GM21529 (cell line): Measurements from ENCODE around the gene CD300A.

Experiments used
- ATAC-seq: cut with Tn5 transposase; IDR thresholded peaks from one replicate; pipeline ENCODE4 v1.9.1; 2021; ENCODE audit not compliant: unreplicated experiment

CD300A gene

GRCh38 chr17:74454197-74455024 lies 12.0 kb upstream of the CD300A start:
- ATAC-seq, result peak; percentile 89

DNA sequence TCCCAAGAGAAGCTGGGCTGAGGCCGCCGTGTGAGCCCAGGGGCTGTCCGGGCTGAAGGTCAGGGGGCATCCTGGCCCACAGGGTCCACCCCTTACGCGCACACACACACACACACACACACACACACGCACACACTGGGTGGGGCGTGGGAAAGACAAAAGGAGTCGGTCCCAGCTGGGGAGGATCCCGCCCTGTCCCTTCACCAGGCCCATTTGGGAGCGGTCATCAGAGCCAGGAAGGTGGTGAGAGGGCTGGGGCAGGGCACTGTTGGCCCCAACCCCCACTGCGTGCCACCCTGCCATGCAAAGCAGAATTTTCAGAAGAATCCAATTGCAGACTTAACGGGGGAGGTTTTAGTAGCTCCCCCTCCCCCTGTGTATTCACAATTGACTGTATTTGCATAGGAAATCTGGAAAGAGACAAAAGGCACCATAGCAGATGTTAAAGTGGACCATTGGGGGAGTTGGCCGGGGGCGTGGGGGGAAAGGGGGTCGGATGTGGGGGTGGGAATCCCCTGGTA lies 11.3 kb upstream of the CD300A start:
- no peak for ATAC-seq

DNA sequence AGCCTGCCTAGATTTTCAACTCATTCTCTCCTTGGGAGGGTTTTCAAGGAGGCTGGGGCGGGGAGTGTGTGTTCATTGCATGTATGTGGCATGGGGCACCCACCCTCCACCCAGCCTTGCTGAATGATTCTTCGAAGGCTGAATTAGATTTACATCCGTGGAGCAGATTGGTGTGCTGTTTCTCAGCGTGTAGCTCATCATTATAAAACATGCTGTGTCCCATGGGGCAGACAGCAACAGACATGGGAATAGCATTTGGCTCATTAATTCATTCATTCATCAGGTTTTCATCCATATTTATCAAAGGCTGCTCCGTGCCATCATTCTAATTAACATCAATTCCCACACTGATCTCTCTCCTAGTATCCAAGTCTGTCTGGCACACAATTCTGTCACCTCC lies 10.6 kb upstream of the CD300A start:
- ATAC-seq, result no peak

DNA sequence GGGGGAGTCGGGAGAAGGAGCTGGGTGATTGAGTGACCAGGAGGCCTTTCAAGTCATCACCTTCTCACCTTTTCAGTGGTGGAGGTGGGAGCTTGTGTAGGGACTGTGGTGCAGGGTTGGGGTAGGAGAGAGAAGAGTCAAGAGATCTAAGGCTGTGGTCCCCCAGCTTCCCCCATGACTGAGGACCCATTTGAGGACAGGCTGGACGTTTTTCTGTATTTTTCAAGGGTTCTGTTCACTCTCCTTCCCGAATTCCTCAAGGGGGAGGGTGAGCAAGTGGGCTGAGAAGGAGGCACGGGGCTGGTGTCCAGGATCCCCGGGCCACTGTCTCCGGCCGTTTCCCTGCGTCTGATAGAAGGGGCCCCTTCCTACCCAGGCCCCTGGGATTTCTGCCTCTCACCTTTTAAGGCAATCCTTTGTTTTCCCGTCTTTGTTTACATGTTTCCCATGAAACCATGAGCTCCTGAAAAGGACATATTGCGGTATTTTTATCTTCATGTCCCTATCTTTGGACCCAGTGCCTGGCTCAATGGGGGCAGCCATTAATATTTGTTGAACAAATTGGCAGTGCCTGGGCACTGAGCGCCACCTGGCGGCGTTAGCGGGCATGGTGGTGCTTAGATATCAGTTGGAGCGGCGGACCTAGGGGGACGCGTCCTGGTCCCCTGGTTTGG lies 9.2 kb upstream of the CD300A start:
- ATAC-seq, result no peak

GRCh38 chr17:74457820-74458166 lies 8.6 kb upstream of the CD300A start:
- ATAC-seq, result no peak

GRCh38 chr17:74458835-74459234 lies 7.6 kb upstream of the CD300A start:
- ATAC-seq, result no peak

GRCh38 chr17:74459622-74460021 lies 6.8 kb upstream of the CD300A start:
- ATAC-seq, result no peak

DNA sequence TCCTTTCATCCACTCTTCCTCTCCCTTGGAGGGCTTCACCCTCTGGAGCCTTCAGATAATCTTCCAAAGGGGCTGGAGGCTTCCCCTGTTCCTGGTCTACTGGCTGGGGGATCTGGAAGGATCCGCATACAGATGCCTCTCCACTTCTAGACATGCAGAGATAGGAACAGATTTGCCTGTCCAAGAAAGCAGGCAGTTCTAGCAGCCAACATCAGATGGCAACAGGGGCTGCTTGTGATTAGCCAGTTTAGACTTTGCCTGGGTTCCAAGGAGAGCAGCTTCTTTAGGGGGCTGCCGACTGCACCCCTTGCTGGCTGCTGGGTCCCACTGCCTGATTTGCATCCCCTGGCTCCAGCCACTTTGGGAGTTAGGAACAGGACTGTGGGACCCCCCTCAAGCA lies 6.2 kb upstream of the CD300A start:
- ATAC-seq, result no peak

GRCh38 chr17:74460996-74461395 lies 5.4 kb upstream of the CD300A start:
- no peak for ATAC-seq

DNA sequence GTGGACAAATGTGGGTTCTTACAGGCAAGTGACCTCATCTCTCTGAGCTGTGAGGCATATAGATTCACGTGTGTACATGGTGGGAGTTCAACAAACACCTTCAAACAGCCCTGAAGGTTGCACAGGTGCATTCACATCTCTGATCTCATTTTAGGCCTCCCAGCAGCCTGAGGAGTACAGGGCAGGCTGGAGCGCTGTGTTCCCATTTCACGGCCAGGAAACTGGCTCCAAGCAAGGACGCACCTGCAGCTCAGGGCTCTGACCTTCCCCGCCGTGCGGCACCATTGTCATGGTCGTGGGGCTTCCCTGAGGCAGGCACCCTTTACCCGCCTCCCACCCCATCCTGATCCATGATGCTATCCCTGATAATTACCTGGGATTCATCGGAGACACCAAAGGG lies 4.8 kb upstream of the CD300A start:
- no peak for ATAC-seq

DNA sequence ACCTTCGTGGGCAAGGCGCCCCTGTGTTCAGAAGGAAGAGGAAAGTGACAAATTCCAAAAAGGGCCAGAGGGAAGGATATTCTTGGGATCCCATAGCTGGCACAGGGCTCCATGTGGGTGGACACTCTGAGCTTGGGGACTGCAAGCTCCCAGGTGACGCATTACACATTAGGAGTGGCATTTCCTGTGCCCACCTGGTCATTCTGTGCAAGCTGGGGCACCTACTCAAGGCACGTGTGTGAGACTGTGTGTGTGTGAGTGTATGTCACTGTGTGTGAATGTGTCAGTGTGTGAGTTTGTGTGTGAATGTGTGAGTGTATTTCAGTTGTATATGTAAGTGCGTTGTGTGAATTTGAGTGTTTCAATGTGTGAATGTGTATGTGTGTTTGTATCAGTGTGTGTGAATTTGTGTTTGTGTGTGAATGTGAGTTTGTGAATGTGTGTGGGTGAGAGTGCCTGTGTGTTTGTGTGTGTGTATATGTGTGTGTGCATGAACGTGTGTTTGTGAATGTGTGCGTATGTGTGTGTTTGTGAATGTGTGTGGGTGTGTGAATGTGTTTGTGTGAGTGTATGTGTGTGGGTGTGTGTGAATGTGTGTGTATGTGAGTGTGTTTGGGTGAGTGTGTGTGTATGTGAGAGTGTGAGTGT lies 1.6 kb upstream of the CD300A start:
- ATAC-seq, result no peak

GRCh38 chr17:74465378-74466110 lies 890 bp upstream of the CD300A start:
- no peak for ATAC-seq

DNA sequence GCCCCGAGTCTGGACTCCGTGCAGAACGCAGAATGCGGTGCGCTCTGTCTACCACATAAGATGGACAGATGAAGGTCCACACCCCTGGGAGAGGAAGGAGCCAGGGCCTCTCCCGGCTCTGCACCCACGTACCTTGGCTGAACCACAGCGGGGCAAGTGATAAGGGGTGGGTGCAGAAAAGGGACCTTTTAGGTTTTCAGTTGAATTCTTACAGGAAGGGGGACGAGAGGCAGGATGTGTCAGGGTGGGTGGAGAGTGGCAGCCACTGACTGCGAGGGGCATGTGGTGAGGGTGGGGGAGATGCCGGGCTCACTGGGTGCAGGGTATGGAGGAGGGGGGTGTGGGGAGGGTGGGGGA lies 372 bp downstream of the CD300A start:
- no peak for ATAC-seq

- peak; percentile 61 for ATAC-seq
These were observed 952 bp downstream of the CD300A start for GRCh38 chr17:74467221-74467951.

DNA sequence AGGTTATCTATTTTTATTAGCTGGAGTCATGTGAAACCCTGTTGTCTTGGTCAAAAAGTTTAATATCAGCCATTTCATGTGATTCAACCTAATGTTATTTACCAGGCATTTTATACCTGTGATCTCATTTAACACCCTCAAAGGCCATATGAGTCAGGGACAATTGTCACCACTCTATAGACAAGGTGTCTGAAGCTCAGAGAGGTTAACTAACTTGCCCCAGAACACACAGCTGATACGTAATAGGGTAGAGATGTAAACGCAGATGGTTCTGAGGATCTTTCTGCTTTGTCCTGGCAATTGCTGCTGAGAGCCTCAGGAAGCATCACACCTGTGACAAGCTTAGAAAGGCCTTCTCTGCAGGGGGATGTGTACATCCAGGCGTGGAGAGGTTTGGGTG lies 4.9 kb downstream of the CD300A start:
- no peak for ATAC-seq

GRCh38 chr17:74472890-74473289 lies 6.5 kb downstream of the CD300A start:
- no peak for ATAC-seq

- ATAC-seq, result no peak
These were observed 6.9 kb downstream of the CD300A start for GRCh38 chr17:74473294-74473693.

DNA sequence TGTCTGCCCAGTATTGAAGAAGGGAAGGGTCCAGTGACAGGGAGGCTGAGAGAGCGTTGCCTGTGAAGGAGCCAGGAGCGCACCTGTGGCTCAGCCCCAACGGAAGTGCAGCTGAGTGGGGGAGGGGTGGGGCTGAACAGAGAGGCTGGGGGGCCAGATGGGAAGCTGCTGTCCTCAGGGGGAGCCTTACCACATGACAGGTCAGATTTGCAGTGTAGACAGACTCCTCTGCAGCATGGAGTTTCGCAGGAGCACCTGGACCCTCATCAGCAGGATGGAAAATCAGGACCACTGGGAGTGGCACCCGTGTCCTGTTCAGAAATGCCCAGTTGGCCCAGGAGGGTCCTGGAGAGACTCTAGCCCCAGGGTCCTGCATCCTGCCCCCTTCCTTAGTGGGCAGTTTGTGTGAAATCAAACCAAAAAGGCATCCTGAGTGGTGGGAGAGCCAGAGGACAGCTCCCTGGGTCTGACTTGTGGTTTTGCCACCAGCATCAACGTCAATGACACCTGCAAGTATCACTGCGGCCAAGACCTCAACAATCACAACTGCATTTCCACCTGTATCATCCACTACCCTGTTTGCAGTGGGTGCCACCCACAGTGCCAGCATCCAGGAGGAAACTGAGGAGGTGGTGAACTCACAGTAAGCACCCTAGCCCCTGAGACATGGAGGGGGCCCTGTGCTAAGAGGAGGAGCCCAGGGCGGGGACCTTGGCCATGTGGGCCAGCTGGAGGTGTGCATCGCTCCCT lies 7.8 kb downstream of the CD300A start:
- no peak for ATAC-seq

- ATAC-seq, result no peak
These were observed 8.8 kb downstream of the CD300A start for GRCh38 chr17:74475189-74475588.

DNA sequence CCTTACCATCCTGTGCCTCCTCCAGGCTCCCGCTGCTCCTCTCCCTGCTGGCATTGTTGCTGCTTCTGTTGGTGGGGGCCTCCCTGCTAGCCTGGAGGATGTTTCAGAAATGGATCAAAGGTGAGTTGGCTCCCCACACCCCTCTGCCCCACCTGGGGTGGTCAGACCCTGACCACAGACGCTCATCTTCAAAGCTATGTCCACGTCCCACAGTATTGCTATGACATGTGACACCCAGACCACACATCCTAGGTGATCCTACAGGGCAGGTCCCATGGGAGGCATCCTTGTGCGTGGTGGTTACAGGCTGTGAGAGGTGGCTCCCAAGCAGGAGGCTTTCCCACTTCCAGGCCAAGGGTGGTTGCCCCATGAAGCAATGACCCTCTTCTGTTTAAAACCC lies 11.0 kb downstream of the CD300A start:
- no peak for ATAC-seq
